HCT116 (cell line): Measurements from ENCODE around the gene RNF121. TPM values are rescaled to one million over a fixed set of nuclear protein-coding genes. Genes with fewer than 3 reads are reported as not detected.

Experiments
- ATAC-seq: fragments of 200-7000 bp; cut with Tn5 transposase; 2 replicates; pipeline ENCODE4 v1.9.1; 2020; ENCODE audit warnings: mild to moderate bottlenecking, moderate library complexity
- BruUV-seq: library from RNA; stranded (reverse); fragments of 400-500 nt; replicated peaks from 2 replicates; lab custom pipeline; 2021; lab: Mats Ljungman, UMichigan
- CTCF ChIA-PET: fragments of 300-600 bp; sonication (Branson Sonifier 250); formaldehyde crosslinking; loops from one replicate; lab custom pipeline; 2021; ENCODE audit warnings: antibody characterized with exemption; lab: Charles Lee
- POLR2A ChIA-PET: fragments of 300-600, 350-600 bp; sonication (Branson Sonifier 250); formaldehyde crosslinking; loops from one replicate; lab custom pipeline; 2021; ENCODE audit warnings: antibody characterized with exemption; lab: Charles Lee
- RAD21 ChIA-PET, 2 experiments: fragments of 300-600 bp; sonication (Branson Sonifier 250); formaldehyde crosslinking; loops; one replicate each; lab custom pipeline; 2023; ENCODE audit warnings: low total read pairs in 2 of 2; ENCODE audit not compliant: uncharacterized antibody in 2 of 2, unreplicated experiment in 2 of 2, low non-redundant PET in 1 of 2; lab: Charles Lee
- DNase-seq: peaks from one replicate; pipeline ENCODE4 v3.0.0-alpha.2; 2010; ENCODE audit warnings: low read depth, low spot score
- H2AFZ ChIP-seq: fragments of 200-600 bp; shearing (Covaris generic), sonication (generic); 2 replicates; pipeline ENCODE4 v1.6.1; 2017; ENCODE audit warnings: low read depth, mixed run types, mixed read lengths, antibody characterized with exemption, low read length; ENCODE audit not compliant: poor library complexity, severe bottlenecking
- H3K27ac ChIP-seq: 2 replicates; pipeline ENCODE4 v1.5.1; 2012; ENCODE audit warnings: low read depth, low read length
- H3K27me3 ChIP-seq: fragments of 200-600 bp; sonication (generic); 2 replicates; pipeline ENCODE4 v1.6.1; 2016; ENCODE audit warnings: mixed run types, low read length, mixed read lengths; ENCODE audit not compliant: insufficient read depth
- H3K36me3 ChIP-seq, 2 experiments: fragments of 200-500 bp in 1 of 2; fragments of 200-600 bp in 1 of 2; sonication (Bioruptor generic) in 1 of 2; sonication (generic) in 1 of 2; 2 replicates each; pipeline versions ENCODE4 v1.5.1 to v1.6.1; 2014 to 2016; ENCODE audit warnings: low read length in 2 of 2, inconsistent platforms in 1 of 2, mixed read lengths in 1 of 2, mixed run types in 1 of 2; ENCODE audit not compliant: insufficient read depth in 2 of 2, control insufficient read depth in 1 of 2
- H3K4me1 ChIP-seq, 2 experiments: fragments of 200-600 bp in 1 of 2; sonication (generic) in 1 of 2; 2 replicates each; pipeline versions ENCODE4 v1.5.1 to v1.6.1; 2012 to 2017; ENCODE audit warnings: low read length in 2 of 2, inconsistent platforms in 1 of 2, mild to moderate bottlenecking in 1 of 2, mixed read lengths in 1 of 2, mixed run types in 1 of 2, moderate library complexity in 1 of 2; ENCODE audit not compliant: insufficient read depth in 2 of 2, control insufficient read depth in 1 of 2
- H3K4me2 ChIP-seq: fragments of 200-600 bp; sonication (generic); 2 replicates; pipeline ENCODE4 v1.6.1; 2017; ENCODE audit warnings: mixed run types, low read length, mixed read lengths
- H3K4me3 ChIP-seq, 2 experiments: fragments of 200-600 bp in 1 of 2; sonication (generic) in 1 of 2; replicated peaks in 1 of 2; 2 replicates each; pipeline ENCODE4 v1.5.1; 2011 to 2016; ENCODE audit warnings: low read length in 2 of 2, control low read depth in 1 of 2, low read depth in 1 of 2, mild to moderate bottlenecking in 1 of 2, mixed read lengths in 1 of 2, mixed run types in 1 of 2
- H3K79me2 ChIP-seq: fragments of 200-600 bp; sonication (generic); 2 replicates; pipeline ENCODE4 v1.6.1; 2017; ENCODE audit warnings: mild to moderate bottlenecking, mixed run types, low read length, moderate library complexity, mixed read lengths; ENCODE audit not compliant: insufficient read depth
- H3K9ac ChIP-seq: fragments of 200-600 bp; sonication (generic); 2 replicates; pipeline ENCODE4 v1.6.1; 2016; ENCODE audit warnings: low read length, mixed read lengths
- H3K9me2 ChIP-seq: fragments of 200-600 bp; sonication (generic), shearing (Covaris generic); 2 replicates; pipeline ENCODE4 v1.6.1; 2017; ENCODE audit warnings: mixed run types, mild to moderate bottlenecking, moderate library complexity; ENCODE audit not compliant: insufficient read depth
- H3K9me3 ChIP-seq, 2 experiments: fragments of 200-500 bp in 1 of 2; fragments of 200-600 bp in 1 of 2; sonication (Bioruptor generic) in 1 of 2; sonication (generic) in 1 of 2; 2 replicates each; pipeline ENCODE4 v1.6.1; 2014 to 2017; ENCODE audit warnings: low read length in 2 of 2, mixed read lengths in 2 of 2, inconsistent platforms in 1 of 2, low read depth in 1 of 2, mild to moderate bottlenecking in 1 of 2, mixed run types in 1 of 2, moderate library complexity in 1 of 2; ENCODE audit not compliant: control insufficient read depth in 1 of 2, insufficient read depth in 1 of 2
- H4K20me1 ChIP-seq: fragments of 200-600 bp; sonication (generic), shearing (Covaris generic); 2 replicates; pipeline ENCODE4 v1.6.1; 2017; ENCODE audit warnings: mixed run types, mild to moderate bottlenecking, moderate library complexity; ENCODE audit not compliant: insufficient read depth
- CBX3 ChIP-seq: IDR thresholded peaks from 2 replicates; pipeline ENCODE4 v1.6.1; 2012; ENCODE audit warnings: low read depth
- CEBPB ChIP-seq: IDR thresholded peaks from 2 replicates; pipeline ENCODE4 v1.6.1; 2012; ENCODE audit warnings: low read depth
- ELF1 ChIP-seq: IDR thresholded peaks from 2 replicates; pipeline ENCODE4 v1.6.1; 2012; ENCODE audit warnings: low read depth, borderline replicate concordance
- EZH2 ChIP-seq: fragments of 200-600 bp; sonication (generic); IDR thresholded peaks from 2 replicates; pipeline ENCODE4 v1.6.1; 2017; ENCODE audit warnings: antibody characterized with exemption, mixed run types
- EZH2phosphoT487 ChIP-seq: fragments of 200-600 bp; IDR thresholded peaks from 2 replicates; pipeline ENCODE4 v1.6.1; 2018; ENCODE audit warnings: antibody characterized with exemption, borderline replicate concordance
- JUND ChIP-seq: IDR thresholded peaks from 2 replicates; pipeline ENCODE4 v1.6.1; 2012
- POLR2AphosphoS5 ChIP-seq: IDR thresholded peaks from 2 replicates; pipeline ENCODE4 v1.6.1; 2011; ENCODE audit warnings: mild to moderate bottlenecking, low read depth, low read length, moderate library complexity
- SIN3A ChIP-seq: IDR thresholded peaks from 2 replicates; pipeline ENCODE4 v1.6.1; 2012; ENCODE audit warnings: low read depth
- SP1 ChIP-seq: IDR thresholded peaks from 2 replicates; pipeline ENCODE4 v1.6.1; 2012; ENCODE audit warnings: low read depth
- SRF ChIP-seq: IDR thresholded peaks from 2 replicates; pipeline ENCODE4 v1.6.1; 2012; ENCODE audit warnings: low read depth
- TCF7L2 ChIP-seq: IDR thresholded peaks from 2 replicates; pipeline ENCODE4 v1.7.0; 2011; ENCODE audit warnings: borderline replicate concordance, inconsistent platforms; ENCODE audit not compliant: insufficient read depth, insufficient read length; ENCODE audit errors: extremely low read depth
- YY1 ChIP-seq: IDR thresholded peaks from 2 replicates; pipeline ENCODE4 v1.6.1; 2011; ENCODE audit warnings: low read length, low read depth, moderate library complexity, mild to moderate bottlenecking; ENCODE audit not compliant: insufficient replicate concordance; ENCODE audit errors: extremely low read depth
- ZNF274 ChIP-seq: fragments of 200-500 bp; sonication (Bioruptor generic); IDR thresholded peaks from 2 replicates; pipeline ENCODE4 v1.6.1; 2014; ENCODE audit warnings: mild to moderate bottlenecking, low read depth, low read length, inconsistent platforms
- intact Hi-C: fragments of 100-400 bp; cut with micrococcal nuclease; formaldehyde crosslinking; loops from 2 replicates; pipeline ENCODE4 v1.10.0; 2022
- total RNA-seq: library from RNA; stranded (reverse); gene quantifications from one replicate; pipeline ENCODE4 v1.2.1, GENCODE V29; 2021; ENCODE audit not compliant: unreplicated experiment
- TF ChIP-seq, protein P1 (sequence below), 3 experiments: fragments of 200-600 bp in 1 of 3; sonication (generic) in 1 of 3; IDR thresholded peaks in 2 of 3; conservative IDR thresholded peaks in 1 of 3; 2 replicates each; pipeline ENCODE4 v1.5.1; 2012 to 2017; ENCODE audit warnings: low read depth in 2 of 3, low read length in 2 of 3, antibody characterized with exemption in 1 of 3, borderline replicate concordance in 1 of 3, control low read depth in 1 of 3, mild to moderate bottlenecking in 1 of 3, mixed read lengths in 1 of 3, mixed run types in 1 of 3, moderate library complexity in 1 of 3; ENCODE audit not compliant: insufficient read depth in 1 of 3
- TF ChIP-seq, protein P2 (sequence below): IDR thresholded peaks from 2 replicates; pipeline ENCODE4 v1.6.1; 2012; ENCODE audit warnings: low read depth
- TF ChIP-seq, protein P3 (sequence below): IDR thresholded peaks from 2 replicates; pipeline ENCODE4 v1.6.1; 2012
- TF ChIP-seq, protein P4 (sequence below): IDR thresholded peaks from 2 replicates; pipeline ENCODE4 v1.6.1; 2012

The RNF121 gene
- total RNA-seq, 1 experiment from 2014 or later: 24.5 TPM

DNA sequence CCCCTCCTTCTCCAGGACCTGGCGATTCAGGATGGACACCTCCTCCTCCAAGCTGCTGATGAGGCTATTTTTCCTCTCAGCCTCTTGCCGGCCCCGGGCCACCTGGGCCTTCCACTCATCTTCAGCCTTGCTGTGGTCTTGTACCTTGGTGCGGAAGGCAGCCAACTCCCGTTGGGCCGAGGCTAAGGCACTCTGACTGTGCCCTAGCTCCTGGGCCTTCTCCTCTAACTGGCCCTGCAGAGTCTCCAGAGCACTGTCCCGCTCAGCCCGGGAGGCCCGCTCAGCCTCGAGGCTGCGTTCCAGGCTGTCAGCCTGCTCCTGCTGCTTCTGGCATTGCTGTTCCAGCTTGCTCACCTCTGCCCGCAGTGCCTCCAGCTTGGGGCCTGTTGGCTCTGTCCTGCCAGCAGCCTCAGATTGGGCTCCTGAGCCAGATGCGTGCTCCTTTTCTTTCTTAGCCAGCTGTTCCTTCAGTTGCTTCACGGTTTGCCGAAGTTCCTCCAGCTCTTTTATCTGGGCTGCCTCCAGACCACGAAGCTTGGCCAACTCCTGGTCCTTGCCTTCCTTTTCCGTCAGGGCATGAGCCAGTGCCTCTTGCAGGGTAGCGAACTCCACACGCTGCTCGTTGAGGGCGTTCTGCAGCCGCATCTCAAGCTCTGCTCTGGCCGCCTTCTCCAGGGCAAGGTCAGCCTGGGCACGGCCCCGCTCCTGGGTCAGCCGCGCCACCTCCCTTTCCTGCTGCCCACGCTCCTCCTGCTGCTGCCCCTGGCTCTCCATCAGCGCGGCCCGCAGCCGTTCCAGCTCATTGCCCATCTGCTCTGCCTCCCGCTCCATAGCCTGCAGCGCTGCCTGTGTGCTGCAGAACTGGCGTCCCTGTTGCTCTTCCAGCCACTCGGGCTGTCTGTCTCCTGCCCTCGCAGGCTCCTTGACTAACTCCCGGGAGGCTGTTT is 85.2 kb downstream of the RNF121 start:
- H3K4me2 ChIP-seq: no peak overlapping the region
- TF ChIP-seq CBX3: no peak
- no peak for TF ChIP-seq SIN3A
- no peak for TF ChIP-seq SP1
- TF ChIP-seq JUND: no peak
- TF ChIP-seq, protein P1, sequence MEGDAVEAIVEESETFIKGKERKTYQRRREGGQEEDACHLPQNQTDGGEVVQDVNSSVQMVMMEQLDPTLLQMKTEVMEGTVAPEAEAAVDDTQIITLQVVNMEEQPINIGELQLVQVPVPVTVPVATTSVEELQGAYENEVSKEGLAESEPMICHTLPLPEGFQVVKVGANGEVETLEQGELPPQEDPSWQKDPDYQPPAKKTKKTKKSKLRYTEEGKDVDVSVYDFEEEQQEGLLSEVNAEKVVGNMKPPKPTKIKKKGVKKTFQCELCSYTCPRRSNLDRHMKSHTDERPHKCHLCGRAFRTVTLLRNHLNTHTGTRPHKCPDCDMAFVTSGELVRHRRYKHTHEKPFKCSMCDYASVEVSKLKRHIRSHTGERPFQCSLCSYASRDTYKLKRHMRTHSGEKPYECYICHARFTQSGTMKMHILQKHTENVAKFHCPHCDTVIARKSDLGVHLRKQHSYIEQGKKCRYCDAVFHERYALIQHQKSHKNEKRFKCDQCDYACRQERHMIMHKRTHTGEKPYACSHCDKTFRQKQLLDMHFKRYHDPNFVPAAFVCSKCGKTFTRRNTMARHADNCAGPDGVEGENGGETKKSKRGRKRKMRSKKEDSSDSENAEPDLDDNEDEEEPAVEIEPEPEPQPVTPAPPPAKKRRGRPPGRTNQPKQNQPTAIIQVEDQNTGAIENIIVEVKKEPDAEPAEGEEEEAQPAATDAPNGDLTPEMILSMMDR (IDR thresholded peaks at IDR 0.05 in 2 of 3, conservative IDR thresholded peaks at IDR 0.05 in 1 of 3; ENCODE audit: borderline replicate concordance in 1 of 3, insufficient read depth in 1 of 3, low read depth in 2 of 3, low read length in 2 of 3): no peak
- TF ChIP-seq TCF7L2: no peak
- TF ChIP-seq, protein P2, sequence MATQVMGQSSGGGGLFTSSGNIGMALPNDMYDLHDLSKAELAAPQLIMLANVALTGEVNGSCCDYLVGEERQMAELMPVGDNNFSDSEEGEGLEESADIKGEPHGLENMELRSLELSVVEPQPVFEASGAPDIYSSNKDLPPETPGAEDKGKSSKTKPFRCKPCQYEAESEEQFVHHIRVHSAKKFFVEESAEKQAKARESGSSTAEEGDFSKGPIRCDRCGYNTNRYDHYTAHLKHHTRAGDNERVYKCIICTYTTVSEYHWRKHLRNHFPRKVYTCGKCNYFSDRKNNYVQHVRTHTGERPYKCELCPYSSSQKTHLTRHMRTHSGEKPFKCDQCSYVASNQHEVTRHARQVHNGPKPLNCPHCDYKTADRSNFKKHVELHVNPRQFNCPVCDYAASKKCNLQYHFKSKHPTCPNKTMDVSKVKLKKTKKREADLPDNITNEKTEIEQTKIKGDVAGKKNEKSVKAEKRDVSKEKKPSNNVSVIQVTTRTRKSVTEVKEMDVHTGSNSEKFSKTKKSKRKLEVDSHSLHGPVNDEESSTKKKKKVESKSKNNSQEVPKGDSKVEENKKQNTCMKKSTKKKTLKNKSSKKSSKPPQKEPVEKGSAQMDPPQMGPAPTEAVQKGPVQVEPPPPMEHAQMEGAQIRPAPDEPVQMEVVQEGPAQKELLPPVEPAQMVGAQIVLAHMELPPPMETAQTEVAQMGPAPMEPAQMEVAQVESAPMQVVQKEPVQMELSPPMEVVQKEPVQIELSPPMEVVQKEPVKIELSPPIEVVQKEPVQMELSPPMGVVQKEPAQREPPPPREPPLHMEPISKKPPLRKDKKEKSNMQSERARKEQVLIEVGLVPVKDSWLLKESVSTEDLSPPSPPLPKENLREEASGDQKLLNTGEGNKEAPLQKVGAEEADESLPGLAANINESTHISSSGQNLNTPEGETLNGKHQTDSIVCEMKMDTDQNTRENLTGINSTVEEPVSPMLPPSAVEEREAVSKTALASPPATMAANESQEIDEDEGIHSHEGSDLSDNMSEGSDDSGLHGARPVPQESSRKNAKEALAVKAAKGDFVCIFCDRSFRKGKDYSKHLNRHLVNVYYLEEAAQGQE: no peak
- no peak for TF ChIP-seq EZH2
- TF ChIP-seq ZNF274: no peak
- TF ChIP-seq SRF: no peak
- no peak for TF ChIP-seq POLR2AphosphoS5
- TF ChIP-seq CEBPB: no peak
- TF ChIP-seq, protein P3, sequence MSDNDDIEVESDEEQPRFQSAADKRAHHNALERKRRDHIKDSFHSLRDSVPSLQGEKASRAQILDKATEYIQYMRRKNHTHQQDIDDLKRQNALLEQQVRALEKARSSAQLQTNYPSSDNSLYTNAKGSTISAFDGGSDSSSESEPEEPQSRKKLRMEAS: no peak
- TF ChIP-seq ELF1: no peak
- TF ChIP-seq YY1: no peak
- TF ChIP-seq, protein P4, sequence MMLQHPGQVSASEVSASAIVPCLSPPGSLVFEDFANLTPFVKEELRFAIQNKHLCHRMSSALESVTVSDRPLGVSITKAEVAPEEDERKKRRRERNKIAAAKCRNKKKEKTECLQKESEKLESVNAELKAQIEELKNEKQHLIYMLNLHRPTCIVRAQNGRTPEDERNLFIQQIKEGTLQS: no peak
- no peak for TF ChIP-seq EZH2phosphoT487
- no peaks in the 10 kb centered on the region for H3K9me2 ChIP-seq
- no peaks in the 10 kb centered on the region for H3K27me3 ChIP-seq
- H3K36me3 ChIP-seq: peaks cover 57 to 69% of the 10 kb centered on the region in 2 experiments
- H3K4me3 ChIP-seq: no peak overlapping the region
- H3K9ac ChIP-seq: no peak overlapping the region
- no peak overlapping the region for H3K27ac ChIP-seq
- intact Hi-C loops: no loop called here
- ATAC-seq (no peak), DNase-seq (no peak)
- no TSS peak for BruUV-seq
- no peaks in the 10 kb centered on the region for H4K20me1 ChIP-seq
- ChIA-PET CTCF (no interaction called here), RAD21 (no interaction called here), POLR2A (no interaction called here)
- no peaks in the 10 kb centered on the region for H3K9me3 ChIP-seq
- no peaks in the 10 kb centered on the region for H3K79me2 ChIP-seq
- H3K4me1 ChIP-seq: no peaks in the 10 kb centered on the region
- H2AFZ ChIP-seq: no peak overlapping the region
